AG04449 (cell line): ENCODE data around the gene FAM184B.

Experiments used
- CTCF ChIA-PET: fragments of 350-600 bp; formaldehyde crosslinking; extraction: SDS; loops from one replicate; lab custom pipeline; 2021; ENCODE audit warnings: antibody characterized with exemption; lab: Yijun Ruan, JAX
- POLR2A ChIA-PET: fragments of 400-600, 350-600 bp; formaldehyde crosslinking; extraction: SDS; loops from one replicate; lab custom pipeline; 2020; ENCODE audit warnings: antibody characterized with exemption, inconsistent platforms; lab: Yijun Ruan, JAX
- DNase-seq: peaks from one replicate; pipeline ENCODE4 v3.0.0-alpha.2; 2010; ENCODE audit warnings: low read depth, low spot score
- H3K4me3 ChIP-seq: 2 replicates; pipeline ENCODE4 v1.5.1; 2011; ENCODE audit warnings: low read depth, mild to moderate bottlenecking, control low read depth, low read length
- CTCF ChIP-seq: IDR thresholded peaks from one replicate; pipeline ENCODE4 v1.5.1; 2011; ENCODE audit warnings: mild to moderate bottlenecking, moderate library complexity, low read length, control low read depth, inconsistent platforms; ENCODE audit not compliant: insufficient read depth; ENCODE audit errors: missing control alignments

The FAM184B gene

GRCh38 chr4:17587094-17587822 is 194.2 kb downstream of the FAM184B start:
- ChIA-PET CTCF (no interaction called here), POLR2A (no interaction called here)
- TF ChIP-seq CTCF: no peak
- no peak overlapping the region for H3K4me3 ChIP-seq
- DNase-seq: no peak

GRCh38 chr4:17584521-17585213 is 196.8 kb downstream of the FAM184B start:
- H3K4me3 ChIP-seq: no peak overlapping the region
- POLR2A ChIA-PET: no interaction called here
- CTCF ChIA-PET: interaction anchor here (0.6 to 1.2 kb wide), 3 partner anchors 13 to 36 kb away, joined by 3 to 4 read pairs (median 4); partner anchors contain the start of gene MED28
- no peak for TF ChIP-seq CTCF
- DNase-seq: no peak

- no peak for TF ChIP-seq CTCF
- H3K4me3 ChIP-seq: no peak overlapping the region
- ChIA-PET POLR2A (no interaction called here), CTCF (no interaction called here)
- DNase-seq: no peak
Measured at GRCh38 chr4:17583941-17584340, 197.5 kb downstream of the FAM184B start.

GRCh38 chr4:17583276-17583675 is 198.1 kb downstream of the FAM184B start:
- no peak for TF ChIP-seq CTCF
- H3K4me3 ChIP-seq: no peak overlapping the region
- CTCF ChIA-PET: interaction anchor here (0.6 kb wide), 1 partner anchor 225 kb away, joined by 3 read pairs; no protein-coding TSS in a partner anchor
- DNase-seq: no peak
- POLR2A ChIA-PET: no interaction called here

- POLR2A ChIA-PET: interaction anchor here (1.0 kb wide), 1 partner anchor 33 kb away, joined by 4 read pairs; the partner anchor contains the start of gene MED28
- no peak for TF ChIP-seq CTCF
- CTCF ChIA-PET: interaction anchor here (1.4 kb wide), 1 partner anchor 32 kb away, joined by 3 read pairs; no protein-coding TSS in a partner anchor
- DNase-seq: no peak
- H3K4me3 ChIP-seq: no peak overlapping the region
Measured at GRCh38 chr4:17580969-17581368, 200.5 kb downstream of the FAM184B start.
